Subcutaneous abdominal adipose tissue (tissue), 5 donors: ENCODE results near the gene ANKMY2.

Source experiments
- H3K27ac ChIP-seq: one replicate; pipeline ENCODE4 v1.7.0; 2013; ENCODE audit warnings: low read depth, mild to moderate bottlenecking, inconsistent platforms, low read length, moderate library complexity
- H3K27me3 ChIP-seq, 5 donors: one replicate each; pipeline ENCODE4 v1.7.0; 2013; ENCODE audit warnings: low read length in 5 of 5, inconsistent platforms in 1 of 5; ENCODE audit not compliant: control insufficient read depth in 5 of 5, insufficient read depth in 4 of 5
- H3K36me3 ChIP-seq, 5 donors: one replicate each; pipeline ENCODE4 v1.7.0; 2013; ENCODE audit warnings: low read length in 5 of 5; ENCODE audit not compliant: control insufficient read depth in 5 of 5, insufficient read depth in 5 of 5
- H3K4me1 ChIP-seq, 5 donors: one replicate each; pipeline ENCODE4 v1.7.0; 2013; ENCODE audit warnings: low read length in 5 of 5, mild to moderate bottlenecking in 3 of 5, moderate library complexity in 1 of 5; ENCODE audit not compliant: control insufficient read depth in 5 of 5, insufficient read depth in 5 of 5
- H3K4me3 ChIP-seq, 5 donors: one replicate each; pipeline ENCODE4 v1.7.0; 2013; ENCODE audit warnings: low read length in 5 of 5, low read depth in 1 of 5
- H3K9ac ChIP-seq, 5 donors: one replicate each; pipeline ENCODE4 v1.7.0; 2013; ENCODE audit warnings: low read length in 5 of 5, mild to moderate bottlenecking in 4 of 5, moderate library complexity in 3 of 5
- H3K9me3 ChIP-seq, 5 donors: one replicate each; pipeline ENCODE4 v1.7.0; 2013; ENCODE audit warnings: low read length in 5 of 5; ENCODE audit not compliant: control insufficient read depth in 5 of 5
- donor health status: healthy.
- donor health status: healthy.
- donor health status: healthy.
- donor health status: healthy.
- donor health status: healthy.

ANKMY2 gene

GRCh38 chr7:16649196-16649595 lies 3.6 kb upstream of the ANKMY2 start:
- Histone ChIP-seq H3K27ac (peak overlapping the region; percentile 44), H3K4me3 (no peak overlapping the region)

DNA sequence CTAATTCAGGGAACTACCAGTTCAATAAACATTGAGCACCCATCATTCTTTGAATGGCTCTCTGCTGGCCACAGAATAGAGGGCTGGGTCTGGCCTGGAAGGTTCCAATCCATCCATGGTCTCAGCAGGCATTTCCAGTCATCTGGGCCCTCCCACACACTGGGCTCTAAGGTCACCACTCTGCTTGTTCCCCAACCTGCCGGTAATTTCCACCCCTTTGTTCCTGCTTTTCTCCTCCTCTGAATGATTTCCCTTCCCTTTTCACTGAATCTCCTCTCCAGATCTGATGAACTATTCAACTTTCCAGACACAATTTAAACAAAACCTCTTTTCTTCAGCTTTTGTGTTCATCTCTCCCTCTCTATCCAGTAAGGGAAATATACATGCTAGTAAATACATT lies 3.0 kb upstream of the ANKMY2 start:
- Histone ChIP-seq H3K27ac (no peak overlapping the region), H3K9ac (no peak overlapping the region), H3K4me3 (no peak overlapping the region), H3K4me1 (peaks cover 5 to 44% (median 36%) of the 10 kb centered on the region in 5 donors), H3K9me3 (no peaks in the 10 kb centered on the region), H3K36me3 (no peaks in the 10 kb centered on the region), H3K27me3 (no peaks in the 10 kb centered on the region)

More at GRCh38 chr7:16649196-16649595, 3.6 kb upstream of the ANKMY2 start:
- no peak overlapping the region for H3K9ac ChIP-seq
- H3K27me3 ChIP-seq, result no peaks in the 10 kb centered on the region
- no peaks in the 10 kb centered on the region for H3K36me3 ChIP-seq
- H3K9me3 ChIP-seq, result no peaks in the 10 kb centered on the region
- peaks cover under 1 to 37% (median 29%) of the 10 kb centered on the region in 5 donors for H3K4me1 ChIP-seq

- peak overlapping the region in 4 of 5 donors; percentile 84 to 96 (median 94) for H3K4me3 ChIP-seq
- H3K27me3 ChIP-seq, result no peaks in the 10 kb centered on the region
- H3K36me3 ChIP-seq, result peaks cover 0 to 3% (median 0%) of the 10 kb centered on the region in 5 donors
- no peak overlapping the region for H3K27ac ChIP-seq
- peaks cover 5 to 48% (median 37%) of the 10 kb centered on the region in 5 donors for H3K4me1 ChIP-seq
- H3K9ac ChIP-seq, result peak overlapping the region in 2 of 5 donors; percentile 76 to 77
- no peaks in the 10 kb centered on the region for H3K9me3 ChIP-seq
Measured at GRCh38 chr7:16647435-16647960, 1.9 kb upstream of the ANKMY2 start.

- Histone ChIP-seq H3K4me1 (peaks cover 5 to 41% (median 30%) of the 10 kb centered on the region in 5 donors), H3K4me3 (peak overlapping the region; percentile 84 to 97 (median 96)), H3K9ac (peak overlapping the region in 4 of 5 donors; percentile 77 to 95 (median 92)), H3K27me3 (no peaks in the 10 kb centered on the region), H3K27ac (peak overlapping the region; percentile 93), H3K9me3 (no peaks in the 10 kb centered on the region), H3K36me3 (peaks cover 0 to 3% (median 0%) of the 10 kb centered on the region in 5 donors)
Measured at GRCh38 chr7:16646472-16647072, 1.0 kb upstream of the ANKMY2 start.

DNA sequence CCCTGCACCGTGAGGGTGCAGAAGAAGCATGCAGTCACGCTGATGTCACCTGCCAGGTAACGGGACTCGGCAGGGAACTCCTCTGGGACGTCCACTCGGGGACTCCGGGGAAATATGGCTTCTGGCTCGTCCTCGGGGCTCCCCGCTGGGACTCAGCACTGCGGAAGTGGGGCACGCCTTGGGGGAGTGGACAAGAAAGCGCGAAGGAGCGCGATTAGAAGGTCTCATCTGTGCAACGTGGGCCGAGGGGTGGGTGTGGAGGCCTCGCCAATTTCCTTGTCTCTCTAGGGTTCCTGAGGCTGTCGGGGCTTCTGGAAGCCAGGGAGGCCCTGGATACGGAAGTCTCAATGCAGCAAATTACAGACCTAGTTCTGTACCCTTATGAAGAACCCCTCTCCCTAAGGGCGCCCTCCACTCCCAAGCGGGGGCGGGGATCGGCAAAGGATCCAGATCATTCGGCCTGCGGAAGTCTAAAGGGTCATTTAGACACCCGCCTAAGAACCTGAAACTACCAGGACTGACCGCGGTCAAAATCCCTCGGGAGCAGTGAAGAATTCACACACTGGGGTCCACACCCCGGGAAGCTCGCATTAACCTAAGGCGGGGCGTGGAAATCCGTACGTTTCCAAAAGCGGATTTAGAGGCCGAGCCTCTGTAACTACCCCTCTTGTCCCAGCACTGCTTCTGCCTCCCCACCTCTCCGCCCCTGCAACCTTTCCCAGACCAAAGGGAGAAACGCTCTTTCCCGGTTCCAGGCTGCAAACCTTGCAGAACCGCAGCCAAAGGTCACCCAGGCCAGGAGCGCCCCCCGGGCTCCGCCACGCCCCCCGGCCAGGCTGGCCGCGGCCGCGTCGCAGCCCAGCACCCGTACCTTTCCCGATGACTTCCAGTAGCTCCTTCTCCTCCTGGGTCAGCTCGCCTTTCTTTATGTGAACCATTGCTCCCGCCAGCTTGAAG lies 640 bp downstream of the ANKMY2 start:
- H3K9me3 ChIP-seq, result no peaks in the 10 kb centered on the region
- H3K27me3 ChIP-seq, result no peaks in the 10 kb centered on the region
- H3K9ac ChIP-seq, result peak overlapping the region; percentile 85 to 95 (median 93)
- H3K4me3 ChIP-seq, result peak overlapping the region; percentile 91 to 96 (median 92)
- H3K36me3 ChIP-seq, result peaks cover 0 to 3% (median 0%) of the 10 kb centered on the region in 5 donors
- H3K4me1 ChIP-seq, result peaks cover 5 to 41% (median 30%) of the 10 kb centered on the region in 5 donors
- H3K27ac ChIP-seq, result peak overlapping the region; percentile 93

GRCh38 chr7:16644157-16644556 lies 1.4 kb downstream of the ANKMY2 start:
- peak overlapping the region; percentile 93 for H3K27ac ChIP-seq
- no peaks in the 10 kb centered on the region for H3K27me3 ChIP-seq
- peak overlapping the region in 4 of 5 donors; percentile 85 to 95 (median 94) for H3K9ac ChIP-seq
- peaks cover 0 to 3% (median 0%) of the 10 kb centered on the region in 5 donors for H3K36me3 ChIP-seq
- H3K4me1 ChIP-seq, result peaks cover 7 to 41% (median 32%) of the 10 kb centered on the region in 5 donors
- H3K9me3 ChIP-seq, result no peaks in the 10 kb centered on the region
- H3K4me3 ChIP-seq, result peak overlapping the region; percentile 91 to 96 (median 92)

DNA sequence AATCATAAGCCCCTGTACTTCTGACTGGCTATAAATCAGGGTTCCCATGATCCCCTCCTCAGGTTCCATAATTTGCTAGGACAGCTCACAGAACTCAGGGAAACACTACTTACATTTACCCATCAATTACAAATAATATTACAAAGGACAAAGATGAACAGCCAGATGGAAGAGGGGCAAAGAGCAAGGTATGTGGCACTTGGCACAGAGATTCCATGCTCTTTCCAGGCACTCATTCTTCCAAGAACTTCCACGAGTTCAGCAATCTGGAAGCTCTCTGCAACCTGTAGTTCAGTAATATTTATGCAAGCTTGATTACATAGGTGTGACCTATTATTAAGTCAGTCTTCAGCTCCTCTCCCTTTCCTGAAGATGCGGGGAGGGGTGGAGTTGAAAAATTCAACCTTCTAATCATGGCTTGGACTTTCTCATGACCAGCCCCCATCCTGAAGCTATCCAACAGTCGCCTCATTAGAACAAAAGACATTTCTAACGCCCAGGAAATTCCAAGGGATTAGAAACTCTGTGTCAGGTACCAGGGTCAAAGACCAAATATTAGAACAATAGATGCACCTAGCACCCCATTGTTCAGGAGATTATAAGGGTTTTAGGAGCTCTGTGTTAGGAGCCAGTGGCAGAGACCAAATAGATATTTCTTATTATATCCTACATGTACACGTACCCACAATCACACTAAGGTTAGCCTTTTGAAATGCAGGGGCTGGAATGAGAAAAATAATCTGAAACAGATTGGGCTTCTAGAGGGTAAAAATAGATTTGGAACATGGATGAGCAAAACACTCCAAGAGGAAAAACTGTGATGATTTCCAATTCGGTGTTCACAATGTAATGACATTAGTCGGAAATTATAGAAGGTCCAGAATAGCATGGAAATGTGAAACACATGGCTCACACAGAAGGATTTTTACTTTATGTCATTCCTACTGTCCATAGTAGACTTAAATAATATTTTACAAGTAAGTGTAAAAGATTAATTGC lies 7.0 kb downstream of the ANKMY2 start:
- peaks cover 12 to 39% (median 31%) of the 10 kb centered on the region in 5 donors for H3K4me1 ChIP-seq
- no peaks in the 10 kb centered on the region for H3K27me3 ChIP-seq
- peaks cover 0 to 3% (median 0%) of the 10 kb centered on the region in 5 donors for H3K36me3 ChIP-seq
- no peak overlapping the region for H3K27ac ChIP-seq
- H3K9ac ChIP-seq, result no peak overlapping the region
- H3K9me3 ChIP-seq, result no peaks in the 10 kb centered on the region
- H3K4me3 ChIP-seq, result no peak overlapping the region

DNA sequence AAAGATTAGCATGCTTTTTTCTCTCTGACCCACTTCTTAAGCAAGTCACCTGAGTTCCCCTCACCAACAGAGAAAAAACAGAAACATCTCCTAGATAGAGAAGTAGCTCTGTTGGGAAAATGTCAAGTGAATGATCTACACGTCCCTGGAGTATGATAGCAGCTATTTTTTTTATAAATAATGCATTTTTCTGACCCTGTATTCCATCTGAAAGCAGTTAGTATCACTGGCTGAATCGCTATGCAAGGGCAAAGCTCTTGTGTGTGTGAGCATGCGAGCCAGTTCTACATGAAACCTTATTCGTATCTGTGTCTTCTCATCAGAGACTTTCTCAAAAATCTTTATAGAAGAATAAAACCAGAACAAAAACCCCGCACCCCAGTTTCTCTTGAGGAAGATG lies 8.2 kb downstream of the ANKMY2 start:
- H3K9ac ChIP-seq, result no peak overlapping the region
- H3K36me3 ChIP-seq, result peaks cover 0 to 2% (median 0%) of the 10 kb centered on the region in 5 donors
- H3K27ac ChIP-seq, result no peak overlapping the region
- no peaks in the 10 kb centered on the region for H3K27me3 ChIP-seq
- H3K4me1 ChIP-seq, result peaks cover 12 to 36% (median 26%) of the 10 kb centered on the region in 5 donors
- H3K9me3 ChIP-seq, result no peaks in the 10 kb centered on the region
- no peak overlapping the region for H3K4me3 ChIP-seq

GRCh38 chr7:16636555-16637101 lies 8.9 kb downstream of the ANKMY2 start:
- peaks cover 0 to 2% (median 0%) of the 10 kb centered on the region in 5 donors for H3K36me3 ChIP-seq
- H3K27ac ChIP-seq, result peak overlapping the region; percentile 37
- no peaks in the 10 kb centered on the region for H3K9me3 ChIP-seq
- no peaks in the 10 kb centered on the region for H3K27me3 ChIP-seq
- H3K9ac ChIP-seq, result no peak overlapping the region
- no peak overlapping the region for H3K4me3 ChIP-seq
- peaks cover 12 to 36% (median 26%) of the 10 kb centered on the region in 5 donors for H3K4me1 ChIP-seq
